ENCODE measurements around the gene DNAJC30.
A peak's percentile ranks its signal among the peaks of the same experiment; 100 is the strongest.

The DNAJC30 gene

DNA sequence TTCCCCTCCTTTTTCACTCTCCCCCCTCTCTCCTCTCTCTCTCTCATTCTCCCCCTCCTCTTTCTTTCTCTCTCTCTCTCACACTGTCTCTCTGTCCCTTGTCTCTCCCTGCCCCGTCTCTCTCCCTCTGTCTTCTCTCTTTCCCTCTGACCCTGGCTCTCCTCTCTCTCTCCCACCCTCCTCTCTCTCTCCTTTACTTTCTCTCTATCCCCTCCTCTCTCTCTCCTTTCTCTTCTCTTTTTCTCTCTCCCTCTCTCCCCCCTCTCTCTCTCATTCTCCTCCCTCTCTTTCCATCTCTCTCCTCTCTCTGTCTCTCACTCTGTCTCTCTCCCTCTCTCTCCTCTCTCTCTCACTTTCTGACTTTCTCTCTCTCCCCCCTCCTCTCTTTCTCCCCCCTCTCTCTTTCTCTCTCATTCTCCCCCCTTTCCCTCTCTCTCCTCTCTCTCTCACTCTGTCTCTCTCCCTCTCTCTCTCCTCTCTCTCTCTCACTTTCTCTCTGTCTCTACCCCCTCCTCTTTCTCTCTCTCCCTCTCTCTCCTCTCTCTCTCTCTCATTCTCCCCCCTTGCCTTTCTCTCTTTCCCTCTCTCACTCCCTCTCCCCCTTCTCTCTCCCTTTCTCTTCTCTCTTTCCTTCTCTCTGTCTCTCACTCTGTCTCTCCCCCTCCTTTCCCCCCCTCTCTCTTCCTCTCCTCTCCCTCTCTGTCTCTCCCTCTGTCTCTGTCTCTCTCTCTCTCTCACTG, 34.5 kb downstream of the DNAJC30 start:
- H3K79me2 ChIP-seq (ENCODE audit: control insufficient read depth, low read length) = no peaks in the 10 kb centered on the region
- H3K36me3 ChIP-seq (ENCODE audit: control insufficient read depth, low read length) = no peaks in the 10 kb centered on the region
- H3K9me3 ChIP-seq (ENCODE audit: control insufficient read depth, insufficient read depth, low read length) = no peaks in the 10 kb centered on the region
- peaks cover 64% of the 10 kb centered on the region for H3K27me3 ChIP-seq (ENCODE audit: control insufficient read depth, low read length)
- H3K4me3 ChIP-seq (ENCODE audit: low read length) = no peak overlapping the region
- 0 out of 2 replicates have a peak, but pooled peaks cover 3% of the 10 kb centered on the region for H4K20me1 ChIP-seq (ENCODE audit: control insufficient read depth, insufficient read depth, low read depth, low read length)
- TF ChIP-seq EZH2phosphoT487 (IDR thresholded peaks at IDR 0.05; ENCODE audit: borderline replicate concordance, low read length) (no peak), CTCF (IDR thresholded peaks at IDR 0.05; ENCODE audit: low read depth, low read length, poor library complexity, severe bottlenecking) (no peak)
- no peak overlapping the region for H3K4me2 ChIP-seq (ENCODE audit: low read length)
- H3K27ac ChIP-seq (ENCODE audit: low read depth, low read length) = no peak overlapping the region
- peaks cover 5% of the 10 kb centered on the region for H3K4me1 ChIP-seq (ENCODE audit: control insufficient read depth, low read length)
- no peaks in the 10 kb centered on the region for H3K9me2 ChIP-seq (replicated peaks; ENCODE audit: control insufficient read depth, low read length)
- no peaks in the 10 kb centered on the region for H3F3A ChIP-seq (ENCODE audit: control insufficient read depth, insufficient read depth)

DNA sequence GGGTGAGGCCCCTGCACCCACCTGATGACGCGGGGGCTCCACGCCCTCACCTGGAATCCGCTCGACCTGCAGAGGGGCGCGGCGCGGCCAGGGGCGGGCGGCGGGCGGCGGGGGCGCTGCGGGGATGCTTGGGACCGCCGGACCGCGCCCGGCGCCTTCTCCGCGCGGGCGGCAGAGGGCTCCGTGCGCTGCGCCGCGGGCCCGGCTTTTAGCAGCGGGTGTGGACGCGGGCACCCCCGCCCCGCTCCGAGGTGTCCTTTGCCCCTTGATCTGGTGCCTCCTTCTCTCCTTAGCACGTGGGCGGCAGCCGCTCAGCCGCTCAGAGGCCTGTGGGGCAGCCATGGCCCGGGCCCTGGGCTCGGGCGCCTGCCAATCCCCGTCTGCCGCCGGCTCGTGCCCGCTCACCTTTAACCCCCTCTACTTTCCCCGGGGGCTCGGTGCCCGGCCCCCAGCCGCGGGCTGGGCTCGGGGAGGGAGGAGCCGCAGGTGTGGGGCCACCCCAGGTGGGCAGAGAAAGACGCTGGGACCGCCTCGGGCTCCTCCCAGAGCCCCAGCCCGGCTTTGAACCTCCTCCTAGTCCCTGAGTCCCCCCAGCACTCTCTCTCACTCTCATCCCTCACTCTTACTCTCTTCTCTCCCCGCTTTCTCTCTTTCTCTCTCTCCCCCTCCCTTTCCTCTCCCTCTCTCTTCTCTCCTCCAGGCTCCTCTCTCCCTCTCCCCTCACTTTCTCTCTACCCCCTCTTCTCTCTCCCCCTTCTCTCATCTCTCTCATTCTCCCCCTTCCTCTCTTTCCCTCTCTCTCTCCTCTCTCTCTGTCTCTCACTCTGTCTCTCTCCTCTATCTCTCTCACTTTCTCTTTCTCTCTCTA, 35.3 kb downstream of the DNAJC30 start:
- peak overlapping the region; percentile 39 for H3K4me3 ChIP-seq (ENCODE audit: low read length)
- H3K36me3 ChIP-seq (ENCODE audit: control insufficient read depth, low read length) = no peaks in the 10 kb centered on the region
- H3K4me2 ChIP-seq (ENCODE audit: low read length) = peak overlapping the region; percentile 57
- H3K79me2 ChIP-seq (ENCODE audit: control insufficient read depth, low read length) = no peaks in the 10 kb centered on the region
- peaks cover 64% of the 10 kb centered on the region for H3K27me3 ChIP-seq (ENCODE audit: control insufficient read depth, low read length)
- H3K27ac ChIP-seq (ENCODE audit: low read depth, low read length) = no peak overlapping the region
- TF ChIP-seq EZH2phosphoT487 (IDR thresholded peaks at IDR 0.05; ENCODE audit: borderline replicate concordance, low read length) (peak; percentile 71), CTCF (IDR thresholded peaks at IDR 0.05; ENCODE audit: low read depth, low read length, poor library complexity, severe bottlenecking) (peak; percentile 8)
- H3K9me2 ChIP-seq (replicated peaks; ENCODE audit: control insufficient read depth, low read length) = no peaks in the 10 kb centered on the region
- no peaks in the 10 kb centered on the region for H3K9me3 ChIP-seq (ENCODE audit: control insufficient read depth, insufficient read depth, low read length)
- no peaks in the 10 kb centered on the region for H3F3A ChIP-seq (ENCODE audit: control insufficient read depth, insufficient read depth)
- peaks cover 5% of the 10 kb centered on the region for H3K4me1 ChIP-seq (ENCODE audit: control insufficient read depth, low read length)
- 0 out of 2 replicates have a peak, but pooled peaks cover 3% of the 10 kb centered on the region for H4K20me1 ChIP-seq (ENCODE audit: control insufficient read depth, insufficient read depth, low read depth, low read length)

DNA sequence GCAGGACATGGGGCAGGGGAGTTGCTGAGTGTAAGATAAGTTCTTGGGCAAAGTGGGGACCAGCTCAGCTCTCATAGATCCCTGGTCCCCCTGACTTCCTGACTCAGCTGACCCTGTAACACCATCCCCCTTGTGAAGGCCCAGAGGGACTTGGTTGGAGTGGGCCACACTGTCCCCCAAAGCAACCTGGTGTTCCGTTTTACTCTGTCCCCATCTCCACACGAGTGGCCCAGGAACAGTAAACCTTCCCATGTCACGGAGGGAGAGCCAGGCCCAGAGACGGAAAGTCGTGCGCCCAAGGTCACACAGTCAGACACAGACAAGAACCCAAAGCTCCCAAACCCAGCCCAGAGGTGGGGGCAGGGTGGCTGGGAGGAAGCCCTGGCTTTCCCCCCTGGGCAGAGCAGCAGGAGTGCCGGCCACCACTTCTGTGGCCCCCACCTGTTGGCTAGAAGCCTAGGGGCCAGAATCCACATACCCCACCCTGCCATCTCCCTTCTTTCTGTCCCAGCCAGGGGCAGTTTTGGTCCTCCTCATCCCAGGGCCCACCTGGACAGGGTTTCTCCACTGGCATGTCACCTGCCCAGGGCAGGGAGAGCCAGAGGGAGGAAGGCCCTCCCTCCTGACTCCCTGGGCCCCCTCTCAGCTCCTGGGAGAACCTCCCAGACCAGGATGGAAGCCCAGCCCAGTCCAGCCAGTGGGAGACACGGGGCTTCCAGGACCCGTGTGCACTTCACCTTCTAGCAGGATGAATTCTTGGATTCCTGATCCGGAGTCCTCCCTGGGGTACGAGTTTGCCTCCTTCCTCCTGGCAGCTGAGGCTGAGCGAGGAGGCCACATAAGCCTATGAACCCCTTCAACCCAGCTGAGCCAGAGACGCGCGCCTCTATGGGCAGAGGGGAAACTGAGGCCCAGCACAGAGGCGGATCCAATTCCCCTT, 36.2 kb downstream of the DNAJC30 start:
- Histone ChIP-seq H3K4me3 (ENCODE audit: low read length) (no peak overlapping the region), H3K9me2 (replicated peaks; ENCODE audit: control insufficient read depth, low read length) (no peaks in the 10 kb centered on the region), H4K20me1 (ENCODE audit: control insufficient read depth, insufficient read depth, low read depth, low read length) (0 out of 2 replicates have a peak, but pooled peaks cover 3% of the 10 kb centered on the region), H3K4me1 (ENCODE audit: control insufficient read depth, low read length) (peaks cover 5% of the 10 kb centered on the region), H3K4me2 (ENCODE audit: low read length) (no peak overlapping the region), H3K9me3 (ENCODE audit: control insufficient read depth, insufficient read depth, low read length) (no peaks in the 10 kb centered on the region), H3K79me2 (ENCODE audit: control insufficient read depth, low read length) (no peaks in the 10 kb centered on the region), H3F3A (ENCODE audit: control insufficient read depth, insufficient read depth) (no peaks in the 10 kb centered on the region), H3K27ac (ENCODE audit: low read depth, low read length) (no peak overlapping the region), H3K27me3 (ENCODE audit: control insufficient read depth, low read length) (peaks cover 64% of the 10 kb centered on the region), H3K36me3 (ENCODE audit: control insufficient read depth, low read length) (no peaks in the 10 kb centered on the region)
- TF ChIP-seq CTCF (IDR thresholded peaks at IDR 0.05; ENCODE audit: low read depth, low read length, poor library complexity, severe bottlenecking) (no peak), EZH2phosphoT487 (IDR thresholded peaks at IDR 0.05; ENCODE audit: borderline replicate concordance, low read length) (0 out of 2 replicates have a peak, but pooled peaks have one; percentile 10)

Data from DOHH2 (cell line).